Mesothelial cell of epicardium (in vitro differentiated cells): Measurements from ENCODE around the gene KLK2. TPM values are rescaled to one million over a fixed set of nuclear protein-coding genes. Genes with fewer than 3 reads are reported as not detected.

ENCODE experiments used
- DNase-seq, 2 experiments: peaks; one replicate each; pipeline ENCODE4 v3.0.0; 2021; ENCODE audit warnings: low spot score in 2 of 2; ENCODE audit not compliant: unreplicated experiment in 2 of 2
- H3K27ac Mint-ChIP-seq: 2 replicates; pipeline ENCODE4 v1.8.0; 2021; ENCODE audit warnings: mixed read lengths
- H3K27me3 Mint-ChIP-seq: 2 replicates; pipeline ENCODE4 v1.8.0; 2021; ENCODE audit warnings: low read depth, mixed read lengths
- H3K36me3 Mint-ChIP-seq: 2 replicates; pipeline ENCODE4 v1.8.0; 2021; ENCODE audit warnings: mixed read lengths
- H3K4me1 Mint-ChIP-seq: 2 replicates; pipeline ENCODE4 v1.8.0; 2021; ENCODE audit warnings: mixed read lengths
- H3K4me3 Mint-ChIP-seq: 2 replicates; pipeline ENCODE4 v1.8.0; 2021; ENCODE audit warnings: mild to moderate bottlenecking, moderate library complexity, mixed read lengths
- H3K9me3 Mint-ChIP-seq: 2 replicates; pipeline ENCODE4 v1.8.0; 2021; ENCODE audit warnings: mixed read lengths
- CTCF ChIP-seq: fragments of 200-600 bp; sonication (generic); IDR thresholded peaks from one replicate; pipeline ENCODE4 v1.5.0; 2021; ENCODE audit warnings: antibody characterized with exemption; ENCODE audit not compliant: unreplicated experiment
- total RNA-seq: library from RNA; stranded (reverse); gene quantifications from 3 replicates; pipeline ENCODE4 v1.2.1, GENCODE V29; 2021

The KLK2 gene
- total RNA-seq, 1 donor from 2014 or later = not detected

GRCh38 chr19:50896591-50897190 lies 23.5 kb downstream of the KLK2 start:
- Mint-ChIP-seq H3K27ac (no peak overlapping the region), H3K27me3 (peaks cover 63% of the 10 kb centered on the region), H3K9me3 (no peaks in the 10 kb centered on the region), H3K4me3 (no peak overlapping the region), H3K36me3 (no peaks in the 10 kb centered on the region), H3K4me1 (no peaks in the 10 kb centered on the region)
- DNase-seq = no peak
- no peak for TF ChIP-seq CTCF

- H3K27me3 Mint-ChIP-seq = peaks cover 58% of the 10 kb centered on the region
- no peaks in the 10 kb centered on the region for H3K36me3 Mint-ChIP-seq
- H3K4me1 Mint-ChIP-seq = no peaks in the 10 kb centered on the region
- H3K27ac Mint-ChIP-seq = no peak overlapping the region
- no peak overlapping the region for H3K4me3 Mint-ChIP-seq
- no peak for TF ChIP-seq CTCF
- no peaks in the 10 kb centered on the region for H3K9me3 Mint-ChIP-seq
- DNase-seq = no peak
Observed at GRCh38 chr19:50897191-50897607, 24.0 kb downstream of the KLK2 start.

- TF ChIP-seq CTCF = no peak
- peaks cover 58% of the 10 kb centered on the region for H3K27me3 Mint-ChIP-seq
- no peak overlapping the region for H3K27ac Mint-ChIP-seq
- no peaks in the 10 kb centered on the region for H3K9me3 Mint-ChIP-seq
- no peak for DNase-seq
- no peak overlapping the region for H3K4me3 Mint-ChIP-seq
- no peaks in the 10 kb centered on the region for H3K36me3 Mint-ChIP-seq
- no peaks in the 10 kb centered on the region for H3K4me1 Mint-ChIP-seq
Observed at GRCh38 chr19:50897612-50898011, 24.4 kb downstream of the KLK2 start.

- Mint-ChIP-seq H3K36me3 (no peaks in the 10 kb centered on the region), H3K4me1 (no peaks in the 10 kb centered on the region), H3K27me3 (peaks cover 61% of the 10 kb centered on the region), H3K9me3 (no peaks in the 10 kb centered on the region), H3K27ac (no peak overlapping the region), H3K4me3 (no peak overlapping the region)
- DNase-seq = no peak
- no peak for TF ChIP-seq CTCF
Observed at GRCh38 chr19:50898018-50898417, 24.8 kb downstream of the KLK2 start.

GRCh38 chr19:50899569-50899968 lies 26.3 kb downstream of the KLK2 start:
- H3K4me1 Mint-ChIP-seq = no peaks in the 10 kb centered on the region
- no peak for DNase-seq
- peaks cover 56% of the 10 kb centered on the region for H3K27me3 Mint-ChIP-seq
- no peak for TF ChIP-seq CTCF
- no peaks in the 10 kb centered on the region for H3K36me3 Mint-ChIP-seq
- no peak overlapping the region for H3K27ac Mint-ChIP-seq
- no peak overlapping the region for H3K4me3 Mint-ChIP-seq
- no peaks in the 10 kb centered on the region for H3K9me3 Mint-ChIP-seq

- H3K9me3 Mint-ChIP-seq = no peaks in the 10 kb centered on the region
- H3K4me1 Mint-ChIP-seq = no peaks in the 10 kb centered on the region
- no peak overlapping the region for H3K4me3 Mint-ChIP-seq
- peaks cover 52% of the 10 kb centered on the region for H3K27me3 Mint-ChIP-seq
- TF ChIP-seq CTCF = no peak
- no peaks in the 10 kb centered on the region for H3K36me3 Mint-ChIP-seq
- DNase-seq = no peak
- H3K27ac Mint-ChIP-seq = no peak overlapping the region
Observed at GRCh38 chr19:50902640-50903039, 29.4 kb downstream of the KLK2 start.
